Nephron progenitor cell (in vitro differentiated cells): ENCODE data around the gene DHRS1.
"Not testable (repeated sequence)": the region's sequence is repeated elsewhere in the genome, so short reads cannot be mapped to it uniquely, and the experiment has no call there.

Experiments used
- DNase-seq: peaks from one replicate; pipeline ENCODE4 v3.0.0; 2021
- H3K27ac Mint-ChIP-seq: 2 replicates; pipeline ENCODE4 v1.8.0; 2021; ENCODE audit warnings: mild to moderate bottlenecking, moderate library complexity, mixed read lengths
- H3K27me3 Mint-ChIP-seq: 2 replicates; pipeline ENCODE4 v1.8.0; 2021; ENCODE audit warnings: mild to moderate bottlenecking, low read depth, mixed read lengths; ENCODE audit not compliant: poor library complexity
- H3K36me3 Mint-ChIP-seq: 2 replicates; pipeline ENCODE4 v1.8.0; 2021; ENCODE audit warnings: low read depth, mixed read lengths
- H3K4me1 Mint-ChIP-seq: 2 replicates; pipeline ENCODE4 v1.8.0; 2021; ENCODE audit warnings: mixed read lengths
- H3K4me3 Mint-ChIP-seq: 2 replicates; pipeline ENCODE4 v1.8.0; 2021; ENCODE audit warnings: mild to moderate bottlenecking, moderate library complexity, mixed read lengths
- H3K9me3 Mint-ChIP-seq: 2 replicates; pipeline ENCODE4 v1.8.0; 2021; ENCODE audit warnings: mild to moderate bottlenecking, moderate library complexity, mixed read lengths
- TF ChIP-seq, protein P1 (sequence below): fragments of 200-600 bp; sonication (generic); IDR thresholded peaks from 2 replicates; pipeline ENCODE4 v1.5.0; 2021; ENCODE audit warnings: antibody characterized with exemption

The DHRS1 gene

DNA sequence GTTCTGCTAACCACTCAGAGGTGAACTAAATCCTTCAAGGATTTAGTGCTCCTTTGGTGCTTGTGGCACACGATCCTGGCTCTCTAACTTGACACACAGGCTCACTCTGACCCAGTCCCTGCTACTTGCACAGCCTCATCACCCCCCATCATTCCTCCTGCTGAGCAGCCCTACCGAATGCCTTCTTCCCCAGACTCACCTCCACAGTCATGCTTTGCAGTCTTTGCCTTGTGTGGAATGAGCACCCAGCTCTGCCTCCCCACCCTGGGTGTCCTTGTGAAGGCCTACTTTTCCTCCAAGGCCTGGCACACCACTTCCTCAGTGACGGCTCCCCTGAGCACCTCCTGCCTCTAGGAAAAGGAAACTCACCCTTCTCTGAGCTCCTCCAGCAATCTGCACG lies 49.2 kb downstream of the DHRS1 start:
- no peak for DNase-seq

GRCh38 chr14:24249230-24250021 lies 50.2 kb downstream of the DHRS1 start:
- H3K4me3 Mint-ChIP-seq: no peak overlapping the region
- no peaks in the 10 kb centered on the region for H3K9me3 Mint-ChIP-seq
- H3K36me3 Mint-ChIP-seq: no peaks in the 10 kb centered on the region
- H3K4me1 Mint-ChIP-seq: peaks cover 6% of the 10 kb centered on the region
- TF ChIP-seq, protein P1, sequence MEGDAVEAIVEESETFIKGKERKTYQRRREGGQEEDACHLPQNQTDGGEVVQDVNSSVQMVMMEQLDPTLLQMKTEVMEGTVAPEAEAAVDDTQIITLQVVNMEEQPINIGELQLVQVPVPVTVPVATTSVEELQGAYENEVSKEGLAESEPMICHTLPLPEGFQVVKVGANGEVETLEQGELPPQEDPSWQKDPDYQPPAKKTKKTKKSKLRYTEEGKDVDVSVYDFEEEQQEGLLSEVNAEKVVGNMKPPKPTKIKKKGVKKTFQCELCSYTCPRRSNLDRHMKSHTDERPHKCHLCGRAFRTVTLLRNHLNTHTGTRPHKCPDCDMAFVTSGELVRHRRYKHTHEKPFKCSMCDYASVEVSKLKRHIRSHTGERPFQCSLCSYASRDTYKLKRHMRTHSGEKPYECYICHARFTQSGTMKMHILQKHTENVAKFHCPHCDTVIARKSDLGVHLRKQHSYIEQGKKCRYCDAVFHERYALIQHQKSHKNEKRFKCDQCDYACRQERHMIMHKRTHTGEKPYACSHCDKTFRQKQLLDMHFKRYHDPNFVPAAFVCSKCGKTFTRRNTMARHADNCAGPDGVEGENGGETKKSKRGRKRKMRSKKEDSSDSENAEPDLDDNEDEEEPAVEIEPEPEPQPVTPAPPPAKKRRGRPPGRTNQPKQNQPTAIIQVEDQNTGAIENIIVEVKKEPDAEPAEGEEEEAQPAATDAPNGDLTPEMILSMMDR: no peak
- no peak overlapping the region for H3K27ac Mint-ChIP-seq
- DNase-seq: no peak
- peaks cover 22% of the 10 kb centered on the region for H3K27me3 Mint-ChIP-seq

More for the DNA sequence above, 49.2 kb downstream of the DHRS1 start:
- H3K4me1 Mint-ChIP-seq: no peaks in the 10 kb centered on the region
- no peak overlapping the region for H3K4me3 Mint-ChIP-seq
- no peaks in the 10 kb centered on the region for H3K9me3 Mint-ChIP-seq
- H3K36me3 Mint-ChIP-seq: no peaks in the 10 kb centered on the region
- TF ChIP-seq, protein P1: no peak
- no peak overlapping the region for H3K27ac Mint-ChIP-seq
- H3K27me3 Mint-ChIP-seq: peaks cover 22% of the 10 kb centered on the region

DNA sequence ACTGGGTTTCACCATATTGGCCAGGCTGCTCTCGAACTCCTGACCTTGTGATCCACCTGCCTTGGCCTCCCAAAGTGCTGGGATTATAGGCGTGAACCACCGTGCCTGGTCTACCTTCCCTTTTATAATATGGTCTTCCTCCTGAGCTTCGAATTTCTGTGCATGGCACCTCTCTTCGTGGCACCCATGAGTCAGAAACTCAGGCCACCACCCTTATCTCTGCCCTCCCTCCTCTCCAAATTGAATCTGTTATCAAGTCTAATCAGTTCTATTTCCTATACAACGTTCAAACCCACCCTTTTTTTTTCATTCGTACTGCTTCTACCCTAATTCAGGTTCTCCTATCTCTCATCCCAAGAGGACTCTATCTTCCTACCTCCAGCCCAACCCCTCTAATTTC lies 52.2 kb downstream of the DHRS1 start:
- no peak for DNase-seq
- Mint-ChIP-seq H3K27me3 (peaks cover 26% of the 10 kb centered on the region), H3K27ac (peak overlapping the region; percentile 18), H3K9me3 (no peaks in the 10 kb centered on the region), H3K36me3 (no peaks in the 10 kb centered on the region), H3K4me3 (no peak overlapping the region), H3K4me1 (peaks cover 17% of the 10 kb centered on the region)
- TF ChIP-seq, protein P1: no peak

- H3K36me3 Mint-ChIP-seq: no peaks in the 10 kb centered on the region
- peaks cover 26% of the 10 kb centered on the region for H3K27me3 Mint-ChIP-seq
- H3K4me3 Mint-ChIP-seq: no peak overlapping the region
- H3K4me1 Mint-ChIP-seq: peaks cover 21% of the 10 kb centered on the region
- H3K27ac Mint-ChIP-seq: no peak overlapping the region
- DNase-seq: no peak
- no peaks in the 10 kb centered on the region for H3K9me3 Mint-ChIP-seq
- TF ChIP-seq, protein P1: no peak
These were observed 52.8 kb downstream of the DHRS1 start for GRCh38 chr14:24246765-24247212.

DNA sequence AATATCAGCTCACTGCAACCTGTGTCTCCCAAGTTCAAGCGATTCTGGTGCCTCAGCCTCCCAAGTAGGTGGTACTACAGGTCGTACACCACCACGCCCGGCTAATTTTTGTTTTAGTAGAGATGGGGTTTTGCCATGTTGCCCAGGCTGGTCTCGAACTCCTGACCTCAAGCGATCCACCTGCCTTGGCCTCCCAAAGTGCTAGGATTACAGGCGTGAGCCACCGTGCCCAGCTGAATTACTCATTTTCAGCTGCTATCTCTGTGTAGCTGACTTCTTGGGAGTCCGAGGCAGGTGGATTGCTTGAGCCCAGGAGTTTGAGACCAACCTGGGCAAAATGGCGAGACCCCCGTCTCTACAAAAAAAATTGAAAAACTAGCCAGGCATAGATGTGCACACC lies 54.2 kb downstream of the DHRS1 start:
- peaks cover 23% of the 10 kb centered on the region for H3K27me3 Mint-ChIP-seq

DNA sequence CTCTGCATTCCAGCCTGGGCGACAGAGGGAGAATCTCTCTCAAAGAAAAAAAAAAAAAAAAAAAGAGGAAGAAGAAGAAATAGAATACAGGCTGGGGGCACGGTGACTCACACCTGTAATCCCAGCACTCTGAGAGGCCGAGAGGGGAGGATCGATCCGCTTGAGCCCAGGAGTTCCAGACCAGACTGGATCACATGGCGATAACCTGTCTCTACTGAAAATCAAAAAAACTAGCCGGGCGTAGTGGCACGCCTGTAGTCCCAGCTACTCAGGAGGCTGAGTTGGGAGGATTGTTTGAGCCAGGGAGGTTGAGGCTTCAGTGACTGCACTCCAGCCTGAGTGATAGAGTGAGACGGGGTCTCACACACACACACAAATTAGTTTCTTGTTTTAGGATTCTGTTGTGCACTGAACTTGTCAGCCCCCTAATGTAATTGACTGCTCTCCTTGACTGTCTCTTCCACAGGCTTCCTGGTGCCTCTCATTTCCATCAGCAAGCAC lies 56.2 kb downstream of the DHRS1 start:
- Mint-ChIP-seq H3K27me3 (peaks cover 17% of the 10 kb centered on the region), H3K27ac (peak overlapping the region; percentile 100), H3K4me1 (peaks cover 41% of the 10 kb centered on the region), H3K36me3 (peaks cover 13% of the 10 kb centered on the region), H3K4me3 (peak overlapping the region; percentile 97), H3K9me3 (no peaks in the 10 kb centered on the region)
- TF ChIP-seq, protein P1: no peak
- DNase-seq: no peak

More for the DNA sequence above, 54.2 kb downstream of the DHRS1 start:
- H3K9me3 Mint-ChIP-seq, H3K27ac Mint-ChIP-seq, DNase-seq, H3K36me3 Mint-ChIP-seq, H3K4me3 Mint-ChIP-seq: not testable (repeated sequence)
- peaks cover 33% of the 10 kb centered on the region for H3K4me1 Mint-ChIP-seq
